Stimulated activated CD8-positive, alpha-beta memory T cell treated with anti-CD3 and anti-CD28 coated beads, Interleukin-12 subunit alpha, Interleukin-12 subunit beta, amount 100 ng/mL, for 1 hour (primary cell): Measurements from ENCODE around the gene COL20A1.
A peak's percentile ranks its signal among the peaks of the same experiment; 100 is the strongest.

Experiments used
- DNase-seq: peaks from one replicate; pipeline ENCODE4 v3.0.0-alpha.2; 2020; ENCODE audit warnings: low read depth

COL20A1 gene

GRCh38 chr20:63261060-63261794 is 31.8 kb upstream of the COL20A1 start:
- DNase-seq = no peak

DNA sequence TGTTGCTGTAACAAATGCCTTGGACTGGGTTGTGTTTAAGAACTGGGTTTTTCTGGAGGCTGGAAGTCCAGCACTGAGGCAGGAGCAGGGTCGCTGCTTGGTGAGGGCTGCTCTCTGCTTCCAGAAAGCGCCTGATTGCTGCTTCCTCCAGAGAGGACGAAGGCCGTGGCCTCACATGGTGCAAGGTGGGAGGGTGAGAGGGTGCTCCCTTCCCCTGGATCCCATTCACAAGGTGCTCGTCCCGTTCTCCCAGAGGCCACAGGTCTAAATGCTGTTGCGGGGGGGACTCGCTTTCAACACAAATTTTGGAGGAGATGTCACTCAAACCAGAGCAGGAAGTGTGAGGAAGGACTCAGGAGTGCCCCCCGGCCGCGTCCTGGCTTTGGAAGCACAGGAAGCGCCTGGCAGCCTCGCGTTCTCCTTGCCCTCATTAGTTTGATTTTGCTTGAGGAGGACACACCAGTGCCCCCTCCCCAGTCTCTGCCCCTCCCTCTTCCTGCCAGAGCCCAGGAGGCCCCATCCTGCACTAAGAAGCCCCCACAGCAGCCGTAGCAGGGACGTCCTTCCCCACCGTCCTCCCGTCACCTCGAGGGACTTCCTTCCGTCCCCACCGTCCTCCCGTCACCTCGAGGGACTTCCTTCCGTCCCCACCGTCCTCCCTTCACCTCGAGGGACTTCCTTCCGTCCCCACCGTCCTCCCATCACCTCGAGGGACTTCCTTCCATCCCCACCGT is 31.0 kb upstream of the COL20A1 start:
- no peak for DNase-seq

GRCh38 chr20:63262836-63263235 is 30.1 kb upstream of the COL20A1 start:
- no peak for DNase-seq

DNA sequence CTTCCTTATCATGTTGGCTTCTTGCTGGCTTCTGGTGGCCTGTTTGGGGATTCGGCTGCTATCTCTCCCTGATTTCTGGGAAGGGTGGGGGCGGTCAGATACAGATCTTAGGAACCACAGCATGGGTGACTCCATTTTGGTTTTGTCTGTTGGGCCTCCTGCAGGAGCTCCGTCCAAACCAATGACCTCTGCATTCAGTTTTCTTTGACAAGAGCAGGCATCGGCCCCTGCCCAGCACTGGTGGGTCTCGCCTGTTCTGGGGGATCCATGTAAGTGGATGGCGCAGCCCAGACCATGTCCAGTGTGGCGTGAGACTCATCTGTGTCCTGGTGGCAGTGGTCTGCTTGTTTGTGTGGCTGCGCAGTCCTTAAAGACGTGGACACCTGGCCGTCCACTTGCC is 29.0 kb upstream of the COL20A1 start:
- DNase-seq = no peak

DNA sequence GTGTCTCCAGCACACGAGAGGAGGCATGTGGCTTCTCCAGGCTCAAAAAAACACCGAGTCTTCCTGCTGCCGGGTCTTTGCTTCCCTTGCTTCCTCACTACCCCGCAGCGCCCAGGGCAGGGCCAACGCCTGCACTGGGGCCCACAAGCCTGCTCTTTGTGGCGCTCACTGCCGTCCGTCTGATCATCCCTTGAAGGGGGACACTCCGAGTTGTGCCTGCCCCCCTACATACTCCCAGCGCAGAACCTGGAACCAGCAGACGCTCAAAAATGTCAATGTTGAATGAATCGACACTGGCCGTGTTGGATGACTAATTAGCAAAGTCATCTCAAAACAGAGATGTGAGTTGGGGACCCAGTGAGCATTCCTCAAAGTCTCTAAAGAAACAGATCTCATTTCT is 28.5 kb upstream of the COL20A1 start:
- no peak for DNase-seq

DNA sequence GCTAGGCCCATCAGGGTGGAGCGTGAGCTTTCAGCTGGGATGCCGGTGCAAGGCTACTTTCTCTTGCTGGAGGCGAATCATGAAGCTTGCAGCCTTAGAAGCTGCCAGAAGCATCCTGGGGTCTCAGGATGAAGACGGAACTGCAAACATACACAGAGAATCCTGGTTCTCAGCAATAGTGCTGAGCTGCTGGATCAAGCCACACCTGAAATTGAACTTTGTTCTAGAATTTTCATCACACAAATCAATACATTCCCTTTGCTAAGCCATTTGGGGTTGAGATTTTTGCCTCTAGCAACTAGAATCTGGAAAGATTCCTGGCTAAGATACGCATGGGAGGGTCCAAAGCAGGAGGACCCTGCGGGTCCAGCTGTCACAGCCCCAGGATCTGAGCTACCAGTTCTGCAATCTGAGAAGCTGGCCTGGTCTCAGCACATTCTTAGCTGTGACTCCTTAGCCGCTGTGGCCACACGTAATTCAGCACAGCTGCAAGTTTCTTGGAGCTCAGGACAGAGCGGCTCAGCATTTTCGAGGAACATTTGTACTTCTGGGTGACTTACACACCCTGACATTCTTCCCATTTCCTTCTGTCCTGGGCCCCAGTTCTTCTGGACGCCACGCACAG is 27.0 kb upstream of the COL20A1 start:
- no peak for DNase-seq

DNA sequence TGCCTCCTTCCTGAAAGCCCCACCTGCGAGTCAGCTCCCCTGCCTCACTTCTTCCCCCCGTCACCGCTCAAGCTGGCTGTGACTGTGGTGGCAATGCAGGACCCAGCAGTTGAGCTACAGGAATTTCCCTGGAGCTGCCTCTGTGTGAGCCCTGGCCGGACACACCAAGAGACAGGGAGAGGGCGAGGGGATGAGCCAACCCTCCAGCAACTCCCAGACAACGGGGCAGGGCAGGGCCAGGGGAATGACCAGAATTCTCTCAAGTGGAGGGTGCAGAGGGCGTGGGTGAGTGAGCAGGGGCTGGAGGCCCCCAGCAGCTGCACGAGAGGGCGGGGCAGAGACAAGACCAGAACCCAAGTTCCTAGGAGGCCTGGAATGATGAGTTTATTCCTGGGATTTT is 25.3 kb upstream of the COL20A1 start:
- no peak for DNase-seq

DNA sequence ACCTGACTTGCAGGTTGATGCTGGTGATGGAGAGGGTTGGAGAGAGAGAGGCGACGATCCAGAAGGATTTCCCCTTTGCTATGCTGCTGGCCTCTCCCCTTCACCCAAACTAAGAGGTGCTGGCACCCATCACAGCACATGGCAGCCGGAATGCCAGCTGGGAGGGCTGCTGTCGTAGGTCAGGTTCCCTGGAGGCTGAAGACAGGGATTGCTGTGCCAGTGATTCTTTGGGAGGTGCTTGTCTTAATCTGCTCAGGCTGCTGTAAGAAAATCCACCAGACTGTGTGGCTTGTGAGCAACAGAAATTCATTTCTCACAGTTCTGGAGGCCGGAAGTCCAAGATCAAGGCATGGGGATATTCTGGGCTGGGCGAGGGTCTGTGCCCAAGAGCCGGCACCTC is 24.7 kb upstream of the COL20A1 start:
- no peak for DNase-seq

DNA sequence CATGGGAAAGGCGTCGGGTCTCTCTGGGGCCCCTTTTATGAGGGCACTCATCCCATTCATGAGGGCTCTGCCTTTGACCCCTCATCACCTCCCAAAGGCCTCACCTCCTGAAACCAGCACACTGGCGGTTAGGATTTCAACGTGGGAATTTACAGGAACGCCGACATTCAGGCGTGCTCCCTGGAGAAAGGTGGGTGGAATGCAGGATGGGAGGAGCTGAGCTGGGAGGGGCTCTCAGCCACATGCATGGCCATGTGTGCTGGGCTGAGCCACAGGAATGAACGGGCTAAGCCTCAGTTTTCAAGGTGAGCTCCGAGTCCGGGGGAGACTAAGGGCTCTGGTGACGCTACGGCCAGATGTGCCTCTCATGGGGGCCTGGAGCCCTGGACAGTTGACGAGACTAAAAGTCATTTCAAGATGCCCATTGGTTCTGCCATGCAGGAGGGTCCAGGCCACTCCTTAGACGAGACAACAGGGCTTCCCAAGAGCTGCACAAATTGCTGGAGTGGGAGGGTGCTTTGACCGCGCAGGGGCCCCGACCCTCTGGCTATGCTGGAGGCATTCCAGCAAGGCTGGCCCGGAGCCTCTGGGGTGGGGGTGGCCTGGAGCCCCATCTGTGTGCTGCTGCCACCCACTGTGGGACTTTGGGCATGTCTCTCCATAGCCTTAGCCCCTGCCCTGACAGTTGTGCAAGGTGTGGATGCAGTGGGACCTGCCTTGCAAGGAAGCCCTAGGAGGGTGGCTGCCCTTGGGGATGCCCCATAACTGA is 24.1 kb upstream of the COL20A1 start:
- no peak for DNase-seq

DNA sequence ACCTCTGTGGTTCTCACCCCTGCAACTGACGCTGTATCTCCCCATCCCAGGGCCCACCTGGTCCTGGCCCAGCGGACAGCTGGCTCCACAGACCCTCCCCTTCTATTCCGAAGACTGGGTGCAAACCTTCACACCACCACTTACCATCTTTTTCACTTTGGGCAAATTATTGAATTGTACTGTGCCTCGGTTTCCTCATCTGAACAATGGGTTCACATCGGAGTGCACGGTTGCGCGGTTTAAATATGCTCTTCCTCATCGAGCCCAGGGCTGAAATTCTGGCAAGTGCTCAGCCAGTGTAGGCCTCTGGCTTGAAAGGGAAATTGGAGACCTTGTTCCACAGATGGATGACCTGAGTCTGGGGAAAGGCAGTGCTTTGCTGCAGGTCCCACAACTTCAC is 23.3 kb upstream of the COL20A1 start:
- no peak for DNase-seq

DNA sequence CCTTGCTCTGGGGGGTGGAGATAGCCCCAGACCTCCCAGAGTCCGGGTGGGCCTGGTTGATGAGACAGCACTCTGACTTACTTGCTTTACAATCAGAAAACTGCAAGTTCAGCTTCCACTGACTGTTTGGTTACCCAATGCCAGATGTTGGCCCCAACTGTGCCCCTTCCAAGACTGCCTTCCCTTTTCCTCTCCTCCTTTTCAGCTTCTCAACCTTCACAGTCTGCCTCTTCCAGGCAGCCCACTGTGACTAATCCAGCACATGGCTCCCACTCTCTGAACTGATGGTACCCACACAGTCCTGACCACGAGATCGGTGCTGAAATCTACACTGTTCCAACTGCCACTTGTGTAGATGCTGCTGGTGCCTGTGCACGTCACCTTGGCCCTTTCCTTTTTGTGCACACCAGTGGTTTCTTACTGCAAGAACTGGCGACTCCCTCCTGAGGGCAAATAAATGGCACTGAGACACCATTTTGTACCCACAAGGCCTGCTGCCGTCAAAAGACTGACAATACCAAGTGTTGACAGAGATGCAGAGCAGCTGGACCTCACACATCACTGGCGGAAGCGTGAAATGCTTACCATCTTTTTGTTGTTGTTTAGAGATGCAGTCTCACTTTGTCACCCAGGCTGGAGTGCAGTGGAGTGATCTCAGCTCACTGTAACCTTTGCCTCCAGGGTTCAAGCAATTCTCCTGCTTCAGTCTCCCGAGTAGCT is 22.2 kb upstream of the COL20A1 start:
- DNase-seq = no peak

DNA sequence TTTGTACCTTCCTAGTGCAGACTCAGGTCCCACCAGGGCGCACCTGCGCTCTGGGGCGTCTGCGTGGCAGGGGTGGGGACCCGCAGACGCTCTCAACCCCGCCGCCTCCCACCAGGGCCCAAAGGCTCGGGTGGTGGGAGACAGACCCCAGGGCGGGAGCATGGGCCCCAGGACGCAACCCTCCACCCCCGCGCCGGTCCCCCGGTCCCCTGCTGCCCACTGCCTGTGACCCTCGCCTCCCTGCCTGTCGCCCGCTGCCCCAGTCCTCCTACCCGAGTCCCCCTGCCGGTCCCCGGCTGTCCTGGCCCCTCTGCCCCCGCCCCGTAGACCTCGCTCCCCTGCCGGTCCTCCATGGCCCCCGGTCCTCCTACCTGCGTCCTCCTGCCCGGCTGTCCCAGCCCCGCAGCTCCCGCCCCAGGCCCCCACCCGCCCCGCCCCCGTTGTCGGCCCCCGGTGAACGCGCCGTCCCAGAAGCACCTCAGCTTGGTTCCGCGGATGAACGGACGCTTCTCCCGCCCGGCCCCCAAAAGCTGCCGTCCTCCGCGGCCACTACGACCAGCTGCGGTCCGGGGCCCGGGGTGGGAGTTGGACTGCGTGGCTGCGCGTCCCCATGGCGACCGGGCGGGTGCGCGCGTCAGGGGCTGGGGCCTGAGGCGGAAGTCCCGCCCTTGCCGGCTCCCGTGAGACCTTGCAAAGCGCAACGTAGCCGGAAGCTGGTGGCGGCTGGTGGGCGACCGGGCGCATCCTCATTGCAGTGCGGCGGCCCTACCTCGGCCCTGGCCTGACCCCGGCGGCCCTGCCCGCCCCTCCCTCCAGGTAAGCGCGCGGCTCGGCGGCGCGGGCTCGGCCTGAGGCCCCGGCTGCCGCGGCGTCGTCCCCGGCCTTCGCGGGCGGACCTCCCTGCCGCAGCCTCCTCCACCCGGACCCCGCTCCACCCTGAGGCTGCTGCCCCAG is 20.6 kb upstream of the COL20A1 start, which contains the start of gene ARFGAP1:
ARFGAP1 (plus strand) TSS at position 709 of the 954 bp plus-strand sequence. CDS start 2,768 bp downstream, outside the sequence.
- DNase-seq = peak; percentile 74

GRCh38 chr20:63273059-63273579 is 19.9 kb upstream of the COL20A1 start:
- no peak for DNase-seq

- DNase-seq = no peak
Measured at GRCh38 chr20:63273635-63274380, 19.2 kb upstream of the COL20A1 start.

GRCh38 chr20:63274381-63275228 is 18.4 kb upstream of the COL20A1 start:
- no peak for DNase-seq

DNA sequence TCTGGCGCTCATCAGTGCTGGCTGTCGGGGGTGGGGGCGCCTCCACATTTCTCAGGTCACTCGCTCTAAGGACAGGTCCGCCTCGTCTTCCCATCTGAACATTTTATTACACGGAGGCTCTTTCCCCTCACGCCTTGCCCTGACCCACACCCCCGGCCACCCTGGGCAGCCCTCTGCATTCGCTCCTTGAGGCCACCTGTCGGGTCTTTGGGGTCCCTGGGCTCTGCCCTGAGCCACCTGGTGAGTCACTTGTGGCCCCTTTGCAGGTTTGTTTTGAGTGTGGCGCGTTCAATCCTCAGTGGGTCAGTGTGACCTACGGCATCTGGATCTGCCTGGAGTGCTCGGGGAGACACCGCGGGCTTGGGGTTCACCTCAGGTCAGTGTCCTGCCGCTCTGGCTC is 17.2 kb upstream of the COL20A1 start:
- DNase-seq = no peak

DNA sequence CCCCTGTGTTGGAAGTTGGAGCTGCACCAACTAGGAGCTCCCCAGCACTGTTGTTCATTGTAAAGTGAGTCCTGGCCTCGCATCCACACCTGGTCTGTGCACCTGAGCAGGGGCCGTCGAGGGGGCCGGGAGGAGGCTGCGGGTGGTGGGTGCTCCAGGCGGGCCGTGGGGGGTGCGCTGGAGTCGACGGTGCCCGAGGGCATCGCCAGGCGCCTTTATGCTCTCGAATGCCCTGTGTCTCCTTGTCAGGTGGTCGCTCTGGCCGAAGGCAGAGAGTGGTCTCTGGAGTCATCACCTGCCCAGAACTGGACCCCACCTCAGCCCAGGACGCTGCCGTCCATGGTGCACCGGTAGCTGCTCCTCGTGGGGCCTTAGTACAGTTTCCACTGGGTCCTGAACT is 16.0 kb upstream of the COL20A1 start:
- no peak for DNase-seq

DNA sequence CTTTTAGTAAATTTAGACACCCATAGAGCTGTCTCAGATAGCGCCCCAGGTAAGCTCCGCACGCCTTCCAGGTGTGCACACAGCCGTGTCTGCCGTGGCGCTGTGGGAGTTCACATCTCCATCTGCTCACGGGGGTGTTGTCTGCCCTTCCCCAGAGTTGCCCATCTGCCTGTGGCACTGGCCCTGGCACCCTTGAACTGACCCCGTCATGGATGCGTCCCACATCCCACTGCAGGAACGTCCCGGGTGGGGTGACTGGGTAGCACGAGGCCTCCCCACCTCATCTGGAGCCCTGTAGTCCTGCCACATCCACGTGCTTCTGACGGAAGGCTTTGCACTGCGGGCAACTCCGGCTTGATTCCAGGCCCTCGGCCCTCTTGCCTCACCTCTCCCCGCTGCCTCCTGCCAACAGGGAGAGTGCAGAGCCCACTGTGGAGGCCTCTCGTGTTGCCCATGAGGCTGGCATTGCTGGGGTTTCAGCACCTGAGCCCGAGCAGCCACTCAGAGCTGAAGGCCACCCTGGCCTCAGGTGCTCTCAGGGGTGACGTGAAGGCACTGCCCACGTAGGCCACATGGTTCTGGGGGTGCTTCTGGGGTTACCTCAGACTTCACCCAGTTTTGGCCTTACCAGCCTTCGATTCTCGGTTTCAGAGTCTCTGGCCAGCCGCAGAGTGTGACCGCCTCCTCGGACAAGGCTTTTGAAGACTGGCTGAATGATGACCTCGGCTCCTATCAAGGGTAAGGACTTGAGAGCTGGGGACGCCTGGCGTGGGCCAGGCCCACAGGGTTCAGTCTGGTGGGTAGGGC is 15.3 kb upstream of the COL20A1 start:
- DNase-seq = no peak
